Lower leg skin (tissue), 4 donors: ENCODE measurements around the gene DCUN1D3. TPM values are rescaled to one million over a fixed set of nuclear protein-coding genes. Genes with fewer than 3 reads are reported as not detected.

Experiments
- DNase-seq, 2 donors: peaks; one replicate each; pipeline ENCODE4 v3.0.0-alpha.2; 2019; ENCODE audit warnings: low spot score in 2 of 2
- H3K4me3 ChIP-seq: fragments of 200-600 bp; sonication (generic); 2 replicates; pipeline ENCODE4 v1.5.1; 2017; ENCODE audit warnings: mild to moderate bottlenecking, low read depth; ENCODE audit not compliant: poor library complexity, severe bottlenecking
- CTCF ChIP-seq, 3 donors: fragments of 450-650 bp; IDR thresholded peaks; one replicate each; pipeline ENCODE4 v1.5.1; 2016; ENCODE audit warnings: antibody characterized with exemption in 3 of 3, mild to moderate bottlenecking in 3 of 3, moderate library complexity in 2 of 3
- POLR2A ChIP-seq, 2 donors: fragments of 450-650 bp; IDR thresholded peaks; one replicate each; pipeline ENCODE4 v1.6.1; 2016 to 2017; ENCODE audit warnings: antibody characterized with exemption in 2 of 2, mild to moderate bottlenecking in 1 of 2, moderate library complexity in 1 of 2
- WGBS, 2 donors: methylation state at CpG; one replicate each; pipeline ENCODE4 v1.1.5; 2018; 5-methylcytosine and 5-hydroxymethylcytosine counted together
- intact Hi-C: fragments of 100-400 bp; cut with DNase I; formaldehyde crosslinking; loops from one replicate; pipeline ENCODE4 v1.15.0; 2023; ENCODE audit warnings: low total_unique reads
- total RNA-seq, 4 donors: library from RNA; depleted of rRNA; stranded (reverse); fragments of >200 nt; gene quantifications; one replicate each; pipeline ENCODE4 v1.1.0, GENCODE V29; 2016

Gene DCUN1D3
- total RNA-seq, 4 donors from 2014 or later: 18.2 to 20.8 (median 18.3) TPM

DNA sequence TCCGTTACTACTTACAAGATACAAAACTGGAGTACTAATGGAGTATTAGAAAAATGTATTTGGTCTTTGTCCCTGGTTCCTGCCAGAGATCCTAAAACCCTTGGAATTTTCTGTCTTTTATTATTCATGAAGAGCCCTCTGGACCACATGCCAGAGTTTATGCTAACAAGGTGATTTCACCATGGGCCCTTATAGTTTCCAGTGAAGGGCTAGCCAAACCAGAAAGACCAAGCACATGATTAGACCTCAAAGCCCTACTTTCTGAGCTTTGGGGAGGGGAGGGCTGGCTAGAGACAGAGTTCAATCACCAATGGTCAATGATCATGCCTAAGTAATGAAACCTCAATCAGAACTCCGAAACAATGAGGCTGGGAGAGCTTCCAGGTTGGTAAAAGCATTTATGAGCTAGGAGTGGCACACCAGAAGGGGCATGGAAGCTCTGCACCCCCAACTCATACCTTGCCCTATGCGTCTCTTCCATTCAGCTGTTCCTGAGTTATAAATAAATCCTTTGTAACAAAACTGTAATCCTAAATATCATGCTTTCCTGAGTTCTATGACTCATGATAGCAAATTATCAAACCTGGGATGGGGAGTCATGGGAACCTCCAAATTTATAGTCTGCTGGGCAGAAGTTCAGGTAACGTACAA, 10.4 kb downstream of the DCUN1D3 start:
- no peak for TF ChIP-seq POLR2A (IDR thresholded peaks at IDR 0.05)
- no peak for TF ChIP-seq CTCF (IDR thresholded peaks at IDR 0.05)
- DNase-seq: no peak
- H3K4me3 ChIP-seq: no peak overlapping the region
- intact Hi-C loops: no loop called here
- WGBS, 2 donors: 57 to 76% methylated on average over 4 of the region's 4 CpGs

DNA sequence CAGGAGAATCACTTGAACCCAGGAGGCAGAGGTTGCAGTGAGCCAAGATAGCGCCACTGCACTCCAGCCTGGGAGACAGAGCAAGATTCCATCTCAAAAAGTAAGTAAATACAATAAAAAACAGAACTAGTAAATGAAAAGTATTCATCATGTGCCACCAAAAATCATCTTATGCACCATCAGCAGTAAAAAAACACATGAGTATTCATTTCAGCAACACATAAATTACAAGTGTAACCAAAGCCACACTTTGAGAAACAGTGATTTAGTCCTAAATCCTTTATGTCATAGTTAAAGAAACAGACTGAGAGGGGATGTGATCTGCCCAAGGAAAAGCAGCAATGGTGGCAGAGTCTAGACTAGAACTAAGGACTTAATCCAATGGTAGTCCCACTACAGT, 13.0 kb downstream of the DCUN1D3 start:
- WGBS, 2 donors: 86 to 92% methylated on average over 1 of the region's 1 CpG
- no peak for TF ChIP-seq CTCF (IDR thresholded peaks at IDR 0.05)
- TF ChIP-seq POLR2A (IDR thresholded peaks at IDR 0.05): no peak
- intact Hi-C loops: no loop called here
- DNase-seq: no peak
- H3K4me3 ChIP-seq: no peak overlapping the region

DNA sequence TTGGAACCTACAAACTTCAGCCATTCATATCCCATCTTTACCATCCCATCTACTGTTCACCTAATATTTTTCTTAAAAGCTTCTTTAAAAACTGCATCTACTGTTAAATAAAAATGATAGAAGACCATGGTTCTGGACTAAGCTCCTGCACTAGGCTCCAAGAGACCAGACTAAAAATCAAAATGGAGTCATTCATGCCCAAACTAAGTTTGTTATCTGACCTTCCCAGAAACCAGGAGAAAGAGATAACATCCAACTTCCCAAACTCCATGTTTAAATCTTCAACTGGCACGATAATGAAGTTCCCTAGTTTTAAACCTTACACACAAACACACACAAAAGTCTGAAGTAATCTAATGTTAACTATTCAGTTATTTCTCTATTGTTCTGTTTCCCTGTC, 13.8 kb downstream of the DCUN1D3 start:
- TF ChIP-seq CTCF (IDR thresholded peaks at IDR 0.05) (no peak), POLR2A (IDR thresholded peaks at IDR 0.05) (no peak)

GRCh38 chr16:20884240-20884556, 16.0 kb downstream of the DCUN1D3 start:
- intact Hi-C loops: no loop called here
- WGBS, 2 donors: 44 to 52% methylated on average over 1 of the region's 1 CpG
- DNase-seq: no peak
- TF ChIP-seq POLR2A (IDR thresholded peaks at IDR 0.05) (no peak), CTCF (IDR thresholded peaks at IDR 0.05) (no peak)
- H3K4me3 ChIP-seq: no peak overlapping the region

More for the DNA sequence above, 13.8 kb downstream of the DCUN1D3 start:
- H3K4me3 ChIP-seq: no peak overlapping the region
- intact Hi-C loops: no loop called here
- DNase-seq: no peak
- WGBS, 2 donors: 28 to 44% methylated on average over 1 of the region's 1 CpG

DNA sequence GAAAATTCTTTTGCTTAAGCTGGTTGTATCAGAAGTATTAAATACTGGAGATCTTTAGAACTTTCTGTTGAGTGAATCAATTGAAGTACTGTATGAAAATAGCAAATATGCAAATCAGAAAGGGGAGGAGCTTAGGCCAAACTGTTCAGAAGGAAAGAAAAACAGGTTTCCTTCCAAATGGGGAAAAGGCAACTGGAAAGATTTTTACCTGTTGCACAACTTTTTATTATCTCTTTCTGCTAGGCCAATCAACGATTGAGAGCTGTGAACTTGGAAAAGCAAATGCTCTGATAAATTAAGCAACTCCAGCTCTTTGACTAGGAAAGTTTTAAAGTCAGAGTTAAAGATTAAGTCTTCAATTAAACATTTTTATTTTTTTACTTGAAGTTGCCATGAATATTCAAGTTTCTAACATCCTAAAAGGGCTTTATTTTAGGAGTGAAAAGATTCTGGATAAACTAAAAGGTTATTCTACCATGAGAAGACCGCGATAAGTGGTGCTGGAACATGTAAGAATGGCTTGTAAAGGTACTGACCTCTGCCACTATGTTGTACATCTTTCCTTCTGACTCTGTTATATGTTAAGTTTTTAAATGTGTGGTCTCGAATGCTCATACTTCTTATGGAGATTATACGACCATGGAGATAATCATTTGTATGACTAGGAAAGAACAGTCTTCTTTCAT, 16.5 kb downstream of the DCUN1D3 start:
- WGBS, 2 donors: 62 to 65% methylated on average over 5 of the region's 5 CpGs
- no peak overlapping the region for H3K4me3 ChIP-seq
- TF ChIP-seq CTCF (IDR thresholded peaks at IDR 0.05) (no peak), POLR2A (IDR thresholded peaks at IDR 0.05) (no peak)
- intact Hi-C loops: no loop called here
- DNase-seq: no peak

GRCh38 chr16:20881503-20881878, 18.7 kb downstream of the DCUN1D3 start:
- DNase-seq: no peak
- 86 to 92% methylated on average over 6 of the region's 6 CpGs for WGBS, 2 donors
- intact Hi-C loops: no loop called here
- TF ChIP-seq POLR2A (IDR thresholded peaks at IDR 0.05) (no peak), CTCF (IDR thresholded peaks at IDR 0.05) (no peak)
- H3K4me3 ChIP-seq: no peak overlapping the region
